IMR-90 (cell line): ENCODE data around the gene AJM1. TPM values are rescaled to one million over a fixed set of nuclear protein-coding genes. Genes with fewer than 3 reads are reported as not detected.

Experiments
- ATAC-seq: fragments of 200-7000 bp; cut with Tn5 transposase; 2 replicates; pipeline ENCODE4 v1.9.1; 2020; ENCODE audit warnings: low read depth, mild to moderate bottlenecking, moderate library complexity
- BruUV-seq: library from RNA; stranded (reverse); fragments of 400-500 nt; replicated peaks from 2 replicates; lab custom pipeline; 2021; lab: Mats Ljungman, UMichigan
- CTCF ChIA-PET: fragments of 300-600 bp; formaldehyde crosslinking; extraction: SDS; loops from one replicate; lab custom pipeline; 2021; ENCODE audit warnings: antibody characterized with exemption; lab: Yijun Ruan, JAX
- POLR2A ChIA-PET: fragments of 300-600 bp; sonication (Branson Sonifier 250); formaldehyde crosslinking; loops from one replicate; lab custom pipeline; 2022; ENCODE audit warnings: antibody characterized with exemption; ENCODE audit not compliant: unreplicated experiment; lab: Charles Lee
- DNase-seq: peaks from one replicate; pipeline ENCODE4 v3.0.0; 2013
- H2AFZ ChIP-seq: replicated peaks from 2 replicates; pipeline ENCODE3; 2013; ENCODE audit warnings: low read length, mild to moderate bottlenecking; ENCODE audit not compliant: poor library complexity
- H2AK5ac ChIP-seq: 2 replicates; pipeline ENCODE4 v1.6.1; 2013; ENCODE audit warnings: low read depth, low read length, inconsistent platforms
- H2AK9ac ChIP-seq: replicated peaks from 2 replicates; pipeline ENCODE3; 2013; ENCODE audit warnings: mild to moderate bottlenecking, low read depth, low read length, moderate library complexity; ENCODE audit not compliant: poor library complexity
- H2BK120ac ChIP-seq: 2 replicates; pipeline ENCODE4 v1.6.1; 2013; ENCODE audit warnings: low read depth, low read length, inconsistent platforms
- H2BK15ac ChIP-seq: 3 replicates; pipeline ENCODE4 v1.6.1; 2013; ENCODE audit warnings: low read depth, low read length, inconsistent platforms
- H2BK20ac ChIP-seq: 2 replicates; pipeline ENCODE4 v1.6.1; 2013; ENCODE audit warnings: low read depth, mild to moderate bottlenecking, inconsistent platforms, low read length, moderate library complexity
- H2BK5ac ChIP-seq: 2 replicates; pipeline ENCODE4 v1.6.1; 2013; ENCODE audit warnings: mild to moderate bottlenecking, low read depth, low read length, inconsistent platforms; ENCODE audit not compliant: poor library complexity, severe bottlenecking
- H3K14ac ChIP-seq: replicated peaks from 2 replicates; pipeline ENCODE4 v1.6.1; 2013; ENCODE audit warnings: low read depth, low read length, inconsistent platforms
- H3K18ac ChIP-seq: 2 replicates; pipeline ENCODE4 v1.6.1; 2013; ENCODE audit warnings: low read depth, low read length, control low read depth
- H3K23ac ChIP-seq: 2 replicates; pipeline ENCODE4 v1.6.1; 2013; ENCODE audit warnings: low read depth, low read length, inconsistent platforms
- H3K27ac ChIP-seq: 2 replicates; pipeline ENCODE4 v1.5.1; 2013; ENCODE audit warnings: mild to moderate bottlenecking, control low read depth, low read length; ENCODE audit not compliant: insufficient read depth
- H3K27me3 ChIP-seq: 2 replicates; pipeline ENCODE4 v1.6.1; 2013; ENCODE audit warnings: low read length; ENCODE audit not compliant: control insufficient read depth, insufficient read depth
- H3K36me3 ChIP-seq: 2 replicates; pipeline ENCODE4 v1.6.1; 2013; ENCODE audit warnings: low read length, mixed read lengths; ENCODE audit not compliant: control insufficient read depth, insufficient read depth
- H3K4ac ChIP-seq: 2 replicates; pipeline ENCODE4 v1.6.1; 2013; ENCODE audit warnings: low read depth, low read length, inconsistent platforms
- H3K4me1 ChIP-seq: 2 replicates; pipeline ENCODE4 v1.6.1; 2013; ENCODE audit warnings: low read length, mixed read lengths; ENCODE audit not compliant: control insufficient read depth, insufficient read depth
- H3K4me2 ChIP-seq: 2 replicates; pipeline ENCODE4 v1.6.1; 2013; ENCODE audit warnings: low read depth, mild to moderate bottlenecking, control low read depth, low read length, moderate library complexity
- H3K4me3 ChIP-seq: 2 replicates; pipeline ENCODE4 v1.5.1; 2013; ENCODE audit warnings: low read depth, mild to moderate bottlenecking, control low read depth, low read length, moderate library complexity; ENCODE audit not compliant: insufficient read depth
- H3K56ac ChIP-seq: 2 replicates; pipeline ENCODE4 v1.6.1; 2013; ENCODE audit warnings: low read length, inconsistent platforms; ENCODE audit not compliant: insufficient read depth; ENCODE audit errors: extremely low read depth
- H3K79me1 ChIP-seq, 2 experiments: 2 replicates each; pipeline ENCODE4 v1.6.1; 2013; ENCODE audit warnings: low read length in 2 of 2, inconsistent platforms in 1 of 2, low read depth in 1 of 2
- H3K9ac ChIP-seq: 2 replicates; pipeline ENCODE4 v1.6.1; 2013; ENCODE audit warnings: low read depth, low read length, control low read depth
- H3K9me1 ChIP-seq: 2 replicates; pipeline ENCODE4 v1.6.1; 2013; ENCODE audit warnings: low read length, inconsistent platforms; ENCODE audit not compliant: insufficient read depth
- H3K9me3 ChIP-seq: 2 replicates; pipeline ENCODE4 v1.6.1; 2013; ENCODE audit warnings: low read length; ENCODE audit not compliant: control insufficient read depth, insufficient read depth
- H4K20me1 ChIP-seq: 2 replicates; pipeline ENCODE4 v1.6.1; 2013; ENCODE audit warnings: low read length, inconsistent platforms; ENCODE audit not compliant: insufficient read depth
- H4K5ac ChIP-seq: 2 replicates; pipeline ENCODE4 v1.6.1; 2013; ENCODE audit warnings: mild to moderate bottlenecking, low read depth, low read length, control low read depth
- H4K8ac ChIP-seq, 2 experiments: 2 replicates each; pipeline ENCODE4 v1.6.1; 2013; ENCODE audit warnings: low read depth in 2 of 2, low read length in 2 of 2, control low read depth in 1 of 2, inconsistent platforms in 1 of 2
- H4K91ac ChIP-seq: 2 replicates; pipeline ENCODE4 v1.6.1; 2013; ENCODE audit warnings: low read depth, low read length, inconsistent platforms; ENCODE audit not compliant: insufficient read depth
- BHLHE40 ChIP-seq: fragments of 150-350 bp; IDR thresholded peaks from 2 replicates; pipeline ENCODE4 v1.6.1; 2016; ENCODE audit warnings: mild to moderate bottlenecking, low read depth, low read length
- CEBPB ChIP-seq: IDR thresholded peaks from 2 replicates; pipeline ENCODE4 v1.6.1; 2012; ENCODE audit warnings: low read depth, low read length, improper control_type of control experiment
- CHD1 ChIP-seq: IDR thresholded peaks from 2 replicates; pipeline ENCODE4 v1.6.1; 2012; ENCODE audit warnings: low read depth, low read length, improper control_type of control experiment
- CTCF ChIP-seq: conservative IDR thresholded peaks from 2 replicates; pipeline ENCODE4 v1.5.1; 2012; ENCODE audit warnings: mild to moderate bottlenecking, low read depth, low read length, improper control_type of control experiment
- FOS ChIP-seq: fragments of 150-350 bp; IDR thresholded peaks from 2 replicates; pipeline ENCODE4 v1.6.1; 2016; ENCODE audit warnings: low read depth, low read length
- MAZ ChIP-seq: IDR thresholded peaks from 2 replicates; pipeline ENCODE4 v1.6.1; 2012; ENCODE audit warnings: low read depth, mild to moderate bottlenecking, low read length, improper control_type of control experiment, moderate library complexity, borderline replicate concordance
- MXI1 ChIP-seq: IDR thresholded peaks from 2 replicates; pipeline ENCODE4 v1.6.1; 2012; ENCODE audit warnings: low read depth, mild to moderate bottlenecking, low read length, moderate library complexity, borderline replicate concordance
- NFE2L2 ChIP-seq: fragments of 150-350 bp; IDR thresholded peaks from 2 replicates; pipeline ENCODE4 v1.6.1; 2016; ENCODE audit warnings: low read depth, mild to moderate bottlenecking, low read length
- RAD21 ChIP-seq: IDR thresholded peaks from 2 replicates; pipeline ENCODE4 v1.6.1; 2012; ENCODE audit warnings: low read length, improper control_type of control experiment
- RCOR1 ChIP-seq: IDR thresholded peaks from 2 replicates; pipeline ENCODE4 v1.6.1; 2012; ENCODE audit warnings: mild to moderate bottlenecking, low read length, improper control_type of control experiment; ENCODE audit not compliant: insufficient replicate concordance
- USF2 ChIP-seq: fragments of 150-350 bp; IDR thresholded peaks from 2 replicates; pipeline ENCODE4 v1.6.1; 2017; ENCODE audit warnings: mild to moderate bottlenecking, antibody characterized with exemption, low read length, low read depth
- WGBS, 2 experiments: methylation state at CpG; one replicate each; pipeline versions ENCODE4 v1.1.5 to v1.1.7; 2013; ENCODE audit warnings: missing lambda C conversion rate in 2 of 2; ENCODE audit not compliant: insufficient read length in 1 of 2; ENCODE audit errors: extremely low coverage in 2 of 2; 5-methylcytosine and 5-hydroxymethylcytosine counted together
- dilution Hi-C: fragments of 300-500 bp; cut with HindIII; formaldehyde crosslinking; loops from one replicate; pipeline ENCODE4 v1.14.3; 2018; ENCODE audit warnings: low sequenced_read_pairs; ENCODE audit not compliant: unreplicated experiment
- in situ Hi-C: fragments of 300-500 bp; cut with MboI; formaldehyde crosslinking; loops from 3 replicates; pipeline ENCODE4 v1.14.3; 2019; ENCODE audit warnings: low sequenced_read_pairs, inconsistent platforms, mixed read lengths
- intact Hi-C: fragments of 100-400 bp; cut with micrococcal nuclease; formaldehyde crosslinking; loops from 2 replicates; pipeline ENCODE4 v1.10.0; 2022
- polyA plus RNA-seq, 3 experiments: library from polyadenylated mRNA; depleted of rRNA; stranded (reverse); fragments of >200 nt; gene quantifications; 2 replicates each; pipeline ENCODE4 v1.2.3, GENCODE V29; 2012; ENCODE audit warnings: low replicate concordance in 1 of 3
- total RNA-seq: library from RNA; depleted of rRNA; stranded (reverse); fragments of >200 nt; gene quantifications from 2 replicates; pipeline ENCODE4 v1.2.3, GENCODE V29; 2012

Gene AJM1
- total and polyA plus RNA-seq, 2 of the 4 experiments (the other 2 are of a cell fraction): 0.18 to 1.5 TPM

GRCh38 chr9:136802321-136802720 is 40.0 kb upstream of the AJM1 start:
- POLR2A ChIA-PET: no interaction called here
- Histone ChIP-seq H2BK5ac (no peak overlapping the region), H3K23ac (no peak overlapping the region)

More at GRCh38 chr9:136802321-136802720, 40.0 kb upstream of the AJM1 start:
- no peak overlapping the region for H2AFZ ChIP-seq
- peaks cover 13% of the 10 kb centered on the region for H3K4me1 ChIP-seq
- no peak overlapping the region for H2AK5ac ChIP-seq
- H4K91ac ChIP-seq: no peak overlapping the region
- no TSS peak for BruUV-seq
- H4K8ac ChIP-seq: no peak overlapping the region
- TF ChIP-seq CEBPB (no peak), RAD21 (no peak), MXI1 (no peak), CTCF (no peak), MAZ (no peak), CHD1 (no peak), USF2 (no peak), BHLHE40 (no peak), NFE2L2 (no peak), FOS (no peak), RCOR1 (no peak)
- no peak overlapping the region for H3K18ac ChIP-seq
- H3K9ac ChIP-seq: no peak overlapping the region
- dilution Hi-C loops: no loop called here
- H3K9me1 ChIP-seq: no peaks in the 10 kb centered on the region
- peaks cover 3% of the 10 kb centered on the region for H4K20me1 ChIP-seq
- in situ Hi-C loops: no loop called here
- CTCF ChIA-PET: no interaction called here
- 100% methylated on average over 1 of the region's 6 CpGs; no CpG with 5 or more reads in 1 of the 2 experiments for WGBS, 2 experiments
- no peak overlapping the region for H3K56ac ChIP-seq
- no peak overlapping the region for H3K4me2 ChIP-seq
- H2AK9ac ChIP-seq: no peak overlapping the region
- H3K4ac ChIP-seq: no peak overlapping the region
- H3K14ac ChIP-seq: no peak overlapping the region
- H4K5ac ChIP-seq: no peak overlapping the region
- H3K27me3 ChIP-seq: peaks cover 36% of the 10 kb centered on the region
- intact Hi-C loops: no loop called here
- H3K4me3 ChIP-seq: no peak overlapping the region
- no peak overlapping the region for H2BK120ac ChIP-seq
- no peak for ATAC-seq
- H3K79me1 ChIP-seq: peaks cover 6 to 11% of the 10 kb centered on the region in 2 experiments; a peak in 3 of 4 replicates
- H2BK15ac ChIP-seq: no peak overlapping the region
- peaks cover 2% of the 10 kb centered on the region; the same call in 1 of the 2 replicates for H3K36me3 ChIP-seq
- no peak overlapping the region for H3K27ac ChIP-seq
- no peak overlapping the region for H2BK20ac ChIP-seq
- no peaks in the 10 kb centered on the region for H3K9me3 ChIP-seq
- DNase-seq: no peak
